SK-N-MC (cell line): Measurements from ENCODE around the gene TEX13A.

Experiments used
- EZH2 ChIP-seq: fragments of 200-600 bp; sonication (generic); IDR thresholded peaks from one replicate; pipeline ENCODE4 v1.6.1; 2017; ENCODE audit warnings: antibody characterized with exemption
- FOXP2 ChIP-seq: optimal IDR thresholded peaks from 2 replicates; pipeline ENCODE3; 2011; ENCODE audit warnings: mild to moderate bottlenecking, moderate library complexity; ENCODE audit not compliant: insufficient read depth; ENCODE audit errors: extremely low read length, control extremely low read depth
- POLR2AphosphoS5 ChIP-seq: IDR thresholded peaks from 2 replicates; pipeline ENCODE4 v1.6.1; 2012; ENCODE audit warnings: mild to moderate bottlenecking, low read depth, low read length, borderline replicate concordance

- TF ChIP-seq EZH2, result no peak
- no peak for TF ChIP-seq POLR2AphosphoS5
- no peak for TF ChIP-seq FOXP2
Observed at GRCh38 chrX:105191878-105192277, 28.6 kb downstream of the TEX13A start.
